GM19193 (cell line): ENCODE results near the gene FZR1.

Experiments used
- POLR2A ChIP-seq: IDR thresholded peaks from 4 replicates; pipeline ENCODE4 v1.6.1; 2011; ENCODE audit not compliant: insufficient read depth, insufficient read length; ENCODE audit errors: extremely low read depth

FZR1 gene

DNA sequence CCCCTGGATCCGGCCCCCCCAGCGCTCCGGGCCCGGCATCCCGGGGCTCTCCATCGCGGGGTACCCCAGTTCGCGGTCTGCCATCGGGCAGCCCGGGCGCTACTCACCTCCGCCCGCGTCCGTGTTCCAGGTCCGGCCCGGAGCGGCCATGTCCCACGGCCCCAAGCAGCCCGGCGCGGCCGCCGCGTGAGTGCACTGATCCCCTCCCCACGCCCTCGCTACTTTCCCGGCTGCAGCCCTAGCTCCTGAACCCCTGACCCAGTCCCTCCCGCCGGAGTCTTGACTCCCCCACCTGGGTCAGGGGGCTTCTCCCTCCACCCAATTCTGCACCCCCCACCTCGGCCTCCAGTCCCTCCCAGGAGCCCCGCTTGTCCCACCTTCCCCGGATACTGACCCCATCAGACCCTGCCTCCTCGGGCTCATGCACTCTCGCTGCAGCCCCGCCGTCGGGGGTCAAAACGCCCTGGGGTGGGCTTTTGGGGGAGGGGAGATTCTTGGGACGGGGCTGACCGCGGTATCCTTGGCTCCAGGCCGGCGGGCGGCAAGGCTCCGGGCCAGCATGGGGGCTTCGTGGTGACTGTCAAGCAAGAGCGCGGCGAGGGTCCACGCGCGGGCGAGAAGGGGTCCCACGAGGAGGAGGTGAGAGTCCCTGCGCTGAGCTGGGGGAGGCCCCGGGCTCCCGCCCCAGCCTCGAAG lies 67.2 kb downstream of the FZR1 start:
- no peak for TF ChIP-seq POLR2A

DNA sequence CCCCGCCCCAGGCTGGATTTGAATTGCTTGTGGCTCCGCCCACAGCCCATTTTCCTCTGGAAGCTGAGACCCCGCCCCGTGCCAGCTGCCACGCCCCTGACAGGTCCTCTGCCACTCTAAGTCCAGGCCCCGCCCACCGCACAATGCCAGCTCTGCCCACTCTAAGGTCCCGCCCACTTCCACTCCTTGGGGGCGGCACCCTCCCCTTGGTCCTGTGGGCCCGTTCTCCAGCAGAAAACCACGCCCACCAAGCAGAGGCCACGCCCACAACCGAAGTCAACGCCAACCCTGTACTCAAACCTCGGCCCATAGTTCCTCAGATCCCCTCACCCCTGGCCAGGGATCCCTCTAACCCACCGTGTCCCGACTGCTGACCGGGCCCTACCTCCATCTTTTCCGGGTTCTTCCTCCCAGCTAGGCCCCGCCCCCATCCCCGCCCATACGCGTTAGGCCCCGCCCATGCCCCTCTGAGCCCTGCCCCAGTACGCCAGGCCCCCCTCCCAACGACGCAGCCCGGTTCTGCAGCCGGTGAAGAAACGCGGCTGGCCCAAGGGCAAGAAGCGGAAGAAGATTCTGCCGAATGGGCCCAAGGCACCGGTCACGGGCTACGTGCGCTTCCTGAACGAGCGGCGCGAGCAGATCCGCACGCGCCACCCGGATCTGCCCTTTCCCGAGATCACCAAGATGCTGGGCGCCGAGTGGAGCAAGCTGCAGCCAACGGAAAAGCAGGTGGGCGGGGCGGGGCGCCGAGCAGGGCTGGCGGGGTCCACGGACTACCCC lies 67.9 kb downstream of the FZR1 start:
- no peak for TF ChIP-seq POLR2A

DNA sequence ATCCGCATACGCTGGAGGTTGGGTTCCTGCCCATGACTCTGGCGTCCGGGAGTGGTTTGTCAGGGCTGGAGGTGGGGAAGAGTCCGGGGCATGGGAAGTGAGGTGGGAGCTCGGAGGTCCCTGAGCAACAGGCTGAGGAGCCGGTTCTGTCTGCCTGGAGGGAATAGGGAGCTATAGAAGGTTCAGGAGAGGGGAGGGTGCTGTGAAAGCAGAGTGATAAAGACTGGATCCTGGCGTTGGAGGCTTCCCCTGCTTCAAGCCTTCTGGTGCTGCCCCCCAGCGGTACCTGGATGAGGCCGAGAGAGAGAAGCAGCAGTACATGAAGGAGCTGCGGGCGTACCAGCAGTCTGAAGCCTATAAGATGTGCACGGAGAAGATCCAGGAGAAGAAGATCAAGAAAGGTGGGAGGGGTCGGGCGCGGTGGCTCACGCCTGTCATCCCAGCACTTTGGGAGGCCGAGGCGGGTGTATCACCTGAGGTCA lies 69.2 kb downstream of the FZR1 start:
- no peak for TF ChIP-seq POLR2A

DNA sequence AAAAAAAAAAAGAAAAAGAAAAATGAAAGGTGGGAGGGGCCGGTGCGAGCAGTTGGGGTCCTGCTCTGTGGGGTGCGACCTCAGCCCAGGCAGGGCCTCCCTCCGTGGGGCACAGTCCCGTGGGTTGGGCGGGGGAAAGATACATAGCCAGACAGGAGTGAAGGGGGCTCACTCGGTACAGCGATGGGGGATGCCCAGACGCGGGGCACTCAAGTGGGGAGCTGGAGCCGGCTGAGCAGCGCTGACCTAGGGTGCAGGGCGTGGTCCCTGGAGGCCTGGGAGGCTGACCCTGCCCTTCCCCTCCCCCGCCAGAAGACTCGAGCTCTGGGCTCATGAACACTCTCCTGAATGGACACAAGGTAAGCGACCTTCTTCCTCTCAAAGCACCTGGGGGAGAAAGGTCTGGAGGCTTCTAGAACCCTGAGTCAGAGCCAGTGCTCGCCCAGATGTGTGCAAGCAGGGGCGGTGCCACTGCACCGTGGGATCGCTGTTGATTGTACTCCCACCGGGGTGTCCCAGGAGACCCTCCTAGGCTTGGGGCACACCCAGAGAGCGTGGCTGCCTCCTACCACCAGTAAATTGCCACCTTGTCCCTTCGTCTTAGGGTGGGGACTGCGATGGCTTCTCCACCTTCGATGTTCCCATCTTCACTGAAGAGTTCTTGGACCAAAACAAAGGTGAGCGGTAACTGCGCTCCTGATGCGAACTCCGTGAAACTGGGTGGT lies 70.0 kb downstream of the FZR1 start:
- no peak for TF ChIP-seq POLR2A

DNA sequence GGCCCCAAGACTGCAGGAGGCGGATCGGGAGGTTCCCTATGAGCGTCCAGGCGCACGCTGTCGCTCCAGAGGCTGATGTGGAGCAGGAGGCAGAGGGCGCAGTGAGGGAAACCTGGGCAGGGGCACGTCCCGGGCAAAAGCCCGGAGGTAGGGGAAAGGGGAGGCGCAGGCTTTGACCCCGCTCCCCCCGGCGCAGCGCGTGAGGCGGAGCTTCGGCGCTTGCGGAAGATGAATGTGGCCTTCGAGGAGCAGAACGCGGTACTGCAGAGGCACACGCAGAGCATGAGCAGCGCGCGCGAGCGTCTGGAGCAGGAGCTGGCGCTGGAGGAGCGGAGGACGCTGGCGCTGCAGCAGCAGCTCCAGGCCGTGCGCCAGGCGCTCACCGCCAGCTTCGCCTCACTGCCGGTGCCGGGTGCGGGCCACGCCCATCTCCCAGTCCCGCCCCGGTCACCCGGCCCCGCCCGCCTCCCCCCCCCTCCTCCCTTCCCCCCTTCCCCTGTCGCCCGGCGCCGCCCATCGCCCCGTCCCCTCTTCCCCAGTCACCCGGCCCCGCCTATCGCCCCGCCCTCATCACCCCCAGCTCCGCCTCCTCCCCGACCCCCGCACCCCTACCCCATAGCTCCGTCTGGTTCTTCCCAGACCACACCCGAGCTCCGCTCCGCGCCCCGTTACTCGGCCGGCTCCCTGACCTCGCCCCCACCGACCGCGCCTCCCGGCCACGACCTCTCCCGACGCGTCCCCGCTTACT lies 70.8 kb downstream of the FZR1 start:
- TF ChIP-seq POLR2A: no peak

DNA sequence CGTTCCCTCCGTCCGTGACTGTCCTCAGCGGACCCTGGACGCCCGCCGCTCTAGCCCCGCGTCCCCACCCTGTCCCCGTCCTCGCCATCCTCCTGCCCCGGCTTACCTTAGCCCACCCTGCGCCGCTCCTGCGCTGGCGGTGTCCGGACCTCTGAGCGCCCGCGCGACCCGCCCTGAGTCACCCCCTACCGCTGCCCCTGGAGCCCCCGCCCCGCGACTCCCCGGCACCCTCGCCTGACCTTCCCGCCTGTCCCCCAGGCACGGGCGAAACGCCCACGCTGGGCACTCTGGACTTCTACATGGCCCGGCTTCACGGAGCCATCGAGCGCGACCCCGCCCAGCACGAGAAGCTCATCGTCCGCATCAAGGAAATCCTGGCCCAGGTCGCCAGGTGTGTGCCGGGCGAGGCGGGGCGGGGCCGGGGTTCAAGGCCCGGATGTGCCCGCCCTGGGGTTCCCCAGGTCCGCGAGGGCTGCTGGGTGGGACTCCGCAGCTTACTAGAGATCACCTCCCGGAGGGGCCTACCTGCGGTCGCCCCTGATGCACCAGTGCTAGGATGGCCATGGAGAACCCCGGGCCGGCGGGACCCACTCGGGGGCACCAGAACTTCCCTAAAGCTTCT lies 71.7 kb downstream of the FZR1 start:
- TF ChIP-seq POLR2A: no peak

DNA sequence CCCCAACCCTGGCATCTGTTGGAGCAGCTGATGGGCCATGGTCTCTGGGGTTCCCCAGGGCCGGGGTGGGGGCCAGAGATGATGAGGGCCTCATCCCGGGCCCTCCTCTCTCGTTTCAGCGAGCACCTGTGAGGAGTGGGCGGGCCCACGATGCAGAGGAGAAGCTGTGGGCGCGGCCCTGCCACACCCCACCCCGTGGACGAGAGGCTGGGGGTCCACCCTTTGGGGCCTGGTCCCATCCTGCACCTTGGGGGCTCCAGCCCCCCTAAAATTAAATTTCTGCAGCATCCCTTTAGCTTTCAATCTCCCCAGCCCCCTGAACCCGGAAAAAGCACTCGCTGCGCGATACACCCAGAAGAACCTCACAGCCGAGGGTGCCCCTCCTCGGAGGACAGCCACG lies 72.3 kb downstream of the FZR1 start:
- no peak for TF ChIP-seq POLR2A

DNA sequence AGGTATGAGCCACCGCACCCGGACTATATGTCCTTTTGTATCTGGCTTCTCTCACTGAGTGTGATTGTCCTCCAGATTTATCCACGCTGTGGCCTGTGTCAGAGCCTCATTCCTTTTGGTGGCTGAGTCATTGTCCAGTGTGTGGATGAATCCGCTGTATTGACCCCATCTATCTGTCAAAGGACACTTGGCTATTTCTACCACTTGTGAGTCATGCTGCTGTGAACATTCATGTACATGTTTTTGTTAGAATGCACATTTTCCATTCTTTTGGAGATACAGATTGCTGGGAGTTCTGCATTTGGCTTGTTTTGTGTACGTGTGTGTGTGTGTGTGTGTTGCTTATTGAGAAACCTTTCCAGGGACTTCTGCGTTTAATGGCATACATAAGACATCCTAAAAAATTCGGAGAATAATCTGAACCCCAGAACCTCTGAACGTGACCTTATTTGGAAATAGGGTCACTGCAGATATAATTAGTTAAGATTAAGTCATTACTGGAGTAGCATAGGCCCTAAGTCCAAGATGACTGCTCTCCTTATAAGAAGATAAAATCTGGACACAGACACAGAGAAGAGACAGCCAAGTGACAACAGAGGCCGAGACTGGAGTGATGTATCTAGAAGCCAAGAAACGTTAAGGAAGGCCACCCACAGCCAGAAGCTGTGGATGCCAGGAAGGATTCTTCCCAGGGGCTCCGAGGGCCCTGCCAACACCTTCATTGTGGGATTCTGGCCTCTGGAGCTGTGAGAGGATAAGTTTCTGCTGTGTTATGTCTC lies 74.2 kb downstream of the FZR1 start:
- TF ChIP-seq POLR2A: no peak

DNA sequence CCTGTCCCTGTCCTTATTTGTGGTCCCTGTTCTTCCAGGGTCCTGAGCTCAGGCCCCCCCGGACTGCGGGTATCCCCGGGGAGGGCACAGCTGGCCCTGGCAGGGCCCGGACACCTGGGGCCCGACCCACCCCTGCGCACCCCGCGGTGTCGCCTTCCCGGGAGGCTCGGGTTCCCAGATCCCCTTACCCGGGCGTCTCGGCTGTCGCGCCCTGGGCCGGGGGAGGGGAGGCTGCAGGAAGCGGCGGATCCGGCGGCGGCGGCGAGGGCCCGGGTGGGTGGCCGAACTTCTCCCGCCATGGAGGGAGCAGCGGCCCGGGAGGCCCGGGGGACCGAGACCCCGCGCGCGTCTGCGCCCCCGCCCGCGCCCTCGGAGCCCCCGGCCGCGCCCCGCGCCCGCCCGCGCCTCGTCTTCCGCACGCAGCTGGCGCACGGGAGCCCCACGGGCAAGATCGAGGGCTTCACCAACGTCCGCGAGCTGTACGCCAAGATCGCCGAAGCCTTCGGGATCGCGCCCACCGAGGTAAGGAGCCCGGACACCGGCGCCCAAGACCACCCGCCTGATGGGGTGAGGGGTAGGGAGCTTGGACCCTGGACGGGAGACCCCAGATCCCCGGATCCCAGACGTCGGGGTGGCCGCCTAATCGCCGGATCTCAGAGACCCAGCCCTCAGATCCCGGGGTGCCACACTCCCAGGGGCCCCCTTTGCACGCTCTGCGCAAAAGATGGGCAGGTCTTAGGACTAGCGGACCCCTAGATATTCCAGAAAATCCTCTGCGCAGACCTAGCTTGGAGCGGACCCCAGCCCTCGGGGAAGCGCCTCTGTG lies 79.4 kb downstream of the FZR1 start, which contains the start of gene GIPC3:
TSS of gene GIPC3 (plus strand) at position 178 of the 826 bp plus-strand sequence. CDS start at position 298, 120 bp downstream.
- TF ChIP-seq POLR2A: no peak

DNA sequence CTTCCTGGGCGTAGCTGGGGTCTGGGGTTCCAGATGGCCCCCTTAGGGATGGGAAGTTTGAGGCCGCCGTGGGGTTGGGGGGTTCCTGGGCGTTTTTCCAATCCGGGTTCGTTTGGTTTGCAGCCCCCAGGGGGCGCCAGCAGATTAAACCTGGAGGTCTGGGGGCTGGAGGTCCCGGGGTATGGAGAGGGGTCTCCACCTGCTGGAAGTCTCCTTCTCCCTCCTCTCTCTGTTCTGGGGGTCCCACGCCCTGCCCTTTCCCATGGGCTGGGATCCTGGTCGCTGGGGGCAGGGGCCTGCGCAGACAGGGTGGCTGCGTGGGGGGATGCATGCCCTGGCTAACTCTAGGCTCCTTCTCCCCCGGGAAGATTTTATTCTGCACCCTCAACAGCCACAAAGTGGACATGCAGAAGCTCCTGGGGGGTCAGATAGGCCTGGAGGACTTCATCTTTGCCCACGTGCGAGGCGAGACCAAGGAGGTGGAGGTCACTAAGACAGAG lies 80.1 kb downstream of the FZR1 start:
- TF ChIP-seq POLR2A: no peak

DNA sequence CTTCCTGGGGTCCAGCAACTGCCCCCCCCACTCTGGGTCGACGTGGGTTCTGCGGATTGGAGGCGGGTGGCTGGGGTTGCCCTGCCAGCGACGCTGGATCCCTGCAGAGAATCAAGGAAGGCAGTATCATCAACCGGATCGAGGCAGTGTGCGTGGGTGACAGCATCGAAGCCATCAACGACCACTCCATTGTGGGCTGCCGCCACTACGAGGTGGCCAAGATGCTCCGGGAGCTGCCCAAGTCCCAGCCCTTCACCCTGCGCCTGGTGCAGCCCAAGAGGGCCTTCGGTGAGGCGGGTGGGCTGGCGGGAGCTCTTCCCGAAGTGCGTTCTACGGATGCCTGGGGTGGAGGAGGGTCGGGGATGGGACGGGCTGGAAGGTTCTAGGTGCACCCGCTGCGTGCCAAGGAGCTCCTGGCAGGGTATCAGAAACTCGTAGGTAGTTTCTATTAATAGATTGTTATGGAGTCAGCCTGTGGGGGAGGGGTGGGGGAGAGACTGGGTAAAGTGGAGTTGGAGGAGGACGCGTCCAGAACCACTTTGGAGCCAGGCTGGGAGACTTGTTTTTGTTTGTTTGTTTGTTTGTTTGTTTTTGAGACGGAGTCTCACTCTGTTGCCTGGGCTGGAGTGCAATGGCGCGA lies 80.7 kb downstream of the FZR1 start:
- TF ChIP-seq POLR2A: no peak
